ENCODE results near the gene PDE3B. TPM values are rescaled to one million over a fixed set of nuclear protein-coding genes. Genes with fewer than 3 reads are reported as not detected.

Gene PDE3B
- polyA plus RNA-seq, 3 donors, result 4.0 to 6.0 (median 5.2) TPM

GRCh38 chr11:14821031-14821430, 177.4 kb downstream of the PDE3B start:
- H3K79me2 ChIP-seq (ENCODE audit: insufficient read depth, low read length), result no peaks in the 10 kb centered on the region
- no peak overlapping the region for H2AFZ ChIP-seq (ENCODE audit: insufficient read depth, low read depth, low read length, poor library complexity, severe bottlenecking)
- no peak overlapping the region for H3K27ac ChIP-seq (ENCODE audit: low read depth in 1 of 2, low read length in 2 of 2)
- Mint-ChIP-seq H3K36me3 (peaks cover 33 to 46% of the 10 kb centered on the region in 2 donors), H3K27ac (no peak overlapping the region), H3K27me3 (ENCODE audit: low read depth in 3 of 3) (no peaks in the 10 kb centered on the region), H3K4me3 (no peak overlapping the region), H3K9me3 (peaks cover 2 to 25% (median 18%) of the 10 kb centered on the region in 7 donors), H3K4me1 (no peaks in the 10 kb centered on the region)
- peaks cover 15 to 42% of the 10 kb centered on the region in 2 donors for H3K36me3 ChIP-seq (replicated peaks in 1 of 2; ENCODE audit: control insufficient read depth in 1 of 2, insufficient read depth in 2 of 2, low read length in 2 of 2)
- no peak for TF ChIP-seq CTCF (IDR thresholded peaks at IDR 0.05)
- H4K20me1 ChIP-seq (ENCODE audit: insufficient read depth, low read length), result no peaks in the 10 kb centered on the region
- H3K9me3 ChIP-seq (replicated peaks in 1 of 2; ENCODE audit: control insufficient read depth in 1 of 2, insufficient read depth in 1 of 2, low read length in 2 of 2), result peaks cover 12 to 18% of the 10 kb centered on the region in 2 donors
- intact Hi-C loops (cut with micrococcal nuclease), result no loop called here
- no peak overlapping the region for H3K4me2 ChIP-seq (replicated peaks; ENCODE audit: extremely low read depth, low read length, poor library complexity, severe bottlenecking)
- H3K9ac ChIP-seq (ENCODE audit: insufficient read depth, low read length, poor library complexity, severe bottlenecking), result no peak overlapping the region
- DNase-seq, result no peak
- H3K4me3 ChIP-seq (replicated peaks in 1 of 3; ENCODE audit: low read depth in 2 of 3, low read length in 3 of 3), result no peak overlapping the region
- H3K4me1 ChIP-seq (ENCODE audit: control insufficient read depth in 1 of 2, insufficient read depth in 2 of 2, low read length in 2 of 2), result no peaks in the 10 kb centered on the region
- no peaks in the 10 kb centered on the region for H3K27me3 ChIP-seq (ENCODE audit: control insufficient read depth in 2 of 2, insufficient read depth in 2 of 2, low read length in 2 of 2)

DNA sequence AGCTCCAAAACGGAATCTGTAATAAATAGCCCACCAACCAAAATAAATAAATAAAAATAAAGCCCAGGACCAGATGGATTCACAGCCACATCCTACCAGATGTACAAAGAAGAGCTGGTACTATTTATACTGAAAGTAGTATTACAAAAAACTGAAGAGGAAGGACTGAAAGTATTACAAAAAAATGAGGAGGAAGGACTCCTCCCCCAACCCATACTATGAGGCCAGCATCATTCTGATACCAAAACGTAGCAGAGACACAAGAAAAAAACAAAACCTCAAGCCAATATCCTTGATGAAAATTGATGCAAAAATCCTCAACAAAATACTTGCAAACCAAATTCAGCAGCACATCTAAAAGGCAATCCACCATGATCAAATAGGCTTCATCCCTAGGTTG, 183.0 kb downstream of the PDE3B start:
- Histone ChIP-seq H3K9ac (ENCODE audit: insufficient read depth, low read length, poor library complexity, severe bottlenecking) (no peak overlapping the region), H3K27me3 (ENCODE audit: control insufficient read depth in 2 of 2, insufficient read depth in 2 of 2, low read length in 2 of 2) (no peaks in the 10 kb centered on the region), H3K4me2 (replicated peaks; ENCODE audit: extremely low read depth, low read length, poor library complexity, severe bottlenecking) (no peak overlapping the region), H2AFZ (ENCODE audit: insufficient read depth, low read depth, low read length, poor library complexity, severe bottlenecking) (no peak overlapping the region), H3K36me3 (replicated peaks in 1 of 2; ENCODE audit: control insufficient read depth in 1 of 2, insufficient read depth in 2 of 2, low read length in 2 of 2) (peaks cover 13 to 30% of the 10 kb centered on the region in 2 donors), H3K27ac (ENCODE audit: low read depth in 1 of 2, low read length in 2 of 2) (no peak overlapping the region), H3K9me3 (replicated peaks in 1 of 2; ENCODE audit: control insufficient read depth in 1 of 2, insufficient read depth in 1 of 2, low read length in 2 of 2) (peaks cover 12 to 18% of the 10 kb centered on the region in 2 donors), H3K79me2 (ENCODE audit: insufficient read depth, low read length) (no peaks in the 10 kb centered on the region), H4K20me1 (ENCODE audit: insufficient read depth, low read length) (no peaks in the 10 kb centered on the region), H3K4me3 (replicated peaks in 1 of 3; ENCODE audit: low read depth in 2 of 3, low read length in 3 of 3) (no peak overlapping the region), H3K4me1 (ENCODE audit: control insufficient read depth in 1 of 2, insufficient read depth in 2 of 2, low read length in 2 of 2) (no peaks in the 10 kb centered on the region)
- WGBS (ENCODE audit: insufficient coverage), result 100% methylated on average over 1 of the region's 2 CpGs
- no peak for DNase-seq
- H3K27ac Mint-ChIP-seq, result no peak overlapping the region
- H3K4me1 Mint-ChIP-seq, result no peaks in the 10 kb centered on the region
- no peak overlapping the region for H3K4me3 Mint-ChIP-seq
- H3K9me3 Mint-ChIP-seq, result peaks cover 6 to 33% (median 19%) of the 10 kb centered on the region in 7 donors
- no peaks in the 10 kb centered on the region for H3K27me3 Mint-ChIP-seq (ENCODE audit: low read depth in 3 of 3)
- intact Hi-C loops (cut with micrococcal nuclease), result no loop called here
- peaks cover 19 to 36% of the 10 kb centered on the region in 2 donors for H3K36me3 Mint-ChIP-seq
- no peak for TF ChIP-seq CTCF (IDR thresholded peaks at IDR 0.05)

All from CD14-positive monocyte (primary cell).